Bronchial epithelial cell (primary cell): ENCODE data around the gene FGB. TPM values are rescaled to one million over a fixed set of nuclear protein-coding genes. Genes with fewer than 3 reads are reported as not detected.

ENCODE experiments used
- DNase-seq: peaks from one replicate; pipeline ENCODE4 v3.0.0-alpha.2; 2010; ENCODE audit warnings: low read depth
- FAIRE-seq: peaks from 2 replicates; lab custom pipeline; 2011; peaks lifted over from hg19 to GRCh38; lab: Jason Lieb, UNC
- H3K27me3 ChIP-seq: 2 replicates; pipeline ENCODE4 v1.5.1; 2011; ENCODE audit warnings: low read length; ENCODE audit not compliant: control insufficient read depth, insufficient read depth
- H3K36me3 ChIP-seq: 2 replicates; pipeline ENCODE4 v1.5.1; 2011; ENCODE audit warnings: low read length; ENCODE audit not compliant: control insufficient read depth, insufficient read depth
- H3K4me3 ChIP-seq: 2 replicates; pipeline ENCODE4 v1.5.1; 2011; ENCODE audit warnings: mild to moderate bottlenecking, low read depth, low read length, control low read depth
- CTCF ChIP-seq: IDR thresholded peaks from 2 replicates; pipeline ENCODE4 v1.5.1; 2011; ENCODE audit warnings: mild to moderate bottlenecking, moderate library complexity, low read length, control low read depth, inconsistent platforms; ENCODE audit not compliant: insufficient read depth, severe bottlenecking
- total RNA-seq: library from RNA; depleted of rRNA; stranded (reverse); fragments of >200 nt; gene quantifications from 2 replicates; pipeline ENCODE4 v1.2.1, GENCODE V29; 2014

FGB gene
- total RNA-seq, 1 donor from 2014 or later: not detected

DNA sequence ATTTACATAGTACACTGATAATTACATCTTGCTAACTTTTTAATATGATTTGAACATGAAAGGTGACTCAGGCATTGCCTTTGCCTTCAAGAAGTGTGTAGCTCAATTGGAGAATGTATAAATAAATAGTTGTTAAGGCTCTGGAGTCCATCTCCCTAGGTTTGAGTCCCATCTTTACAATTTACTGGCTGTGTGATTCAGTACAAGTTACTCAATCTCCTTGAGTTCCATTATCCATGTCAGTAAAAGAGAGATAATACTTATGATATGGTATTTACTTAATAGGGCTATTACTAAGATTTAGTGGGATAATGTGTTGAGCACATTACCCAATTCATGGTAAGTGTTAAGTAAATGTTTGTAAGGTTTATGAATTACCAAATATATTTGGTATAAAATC lies 51.5 kb downstream of the FGB start:
- no peak for TF ChIP-seq CTCF
- FAIRE-seq (no peak), DNase-seq (no peak)
- H3K4me3 ChIP-seq: no peak overlapping the region
- H3K27me3 ChIP-seq: no peaks in the 10 kb centered on the region
- H3K36me3 ChIP-seq: no peaks in the 10 kb centered on the region

DNA sequence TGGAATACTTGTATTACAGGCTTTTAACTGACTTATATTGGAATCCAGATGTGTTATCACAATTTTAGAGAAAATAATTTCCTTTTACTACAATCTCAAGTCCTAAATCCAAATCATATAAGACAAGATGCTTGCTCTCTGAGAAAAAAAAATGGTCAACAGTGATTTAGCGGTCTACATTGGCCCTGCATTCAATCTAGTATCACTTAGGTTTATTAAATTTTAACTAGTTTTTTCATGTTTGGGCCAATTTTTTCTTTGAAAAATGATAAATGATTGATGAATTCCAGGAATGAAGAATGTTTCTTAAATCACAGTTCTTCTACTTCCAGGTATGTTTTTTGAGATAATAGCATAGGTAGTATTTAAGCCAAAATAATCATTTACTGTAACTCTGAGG lies 52.4 kb downstream of the FGB start:
- no peak for FAIRE-seq
- TF ChIP-seq CTCF: no peak
- Histone ChIP-seq H3K4me3 (no peak overlapping the region), H3K27me3 (no peaks in the 10 kb centered on the region), H3K36me3 (no peaks in the 10 kb centered on the region)
- DNase-seq: no peak

DNA sequence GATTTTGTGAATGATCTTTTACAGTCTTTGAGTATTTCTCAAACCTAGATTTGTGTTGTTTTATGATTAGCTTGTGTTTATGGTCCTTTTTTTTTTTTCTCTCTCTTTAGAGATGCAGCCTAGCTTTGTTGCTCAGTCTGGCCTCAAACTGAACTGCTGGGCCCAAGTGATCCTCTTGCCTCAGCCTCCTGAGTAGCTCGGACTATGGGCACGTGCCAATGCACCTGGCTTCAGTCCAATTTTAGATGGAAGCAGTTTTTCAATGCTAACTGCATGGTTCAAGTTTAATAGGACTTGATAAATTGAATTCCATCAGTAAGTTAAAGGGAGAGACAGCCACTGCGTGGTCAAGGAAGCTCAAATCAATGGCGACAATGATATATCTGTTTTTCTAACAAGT lies 53.5 kb downstream of the FGB start:
- DNase-seq (no peak), FAIRE-seq (no peak)
- Histone ChIP-seq H3K27me3 (no peaks in the 10 kb centered on the region), H3K36me3 (no peaks in the 10 kb centered on the region), H3K4me3 (no peak overlapping the region)
- TF ChIP-seq CTCF: no peak

DNA sequence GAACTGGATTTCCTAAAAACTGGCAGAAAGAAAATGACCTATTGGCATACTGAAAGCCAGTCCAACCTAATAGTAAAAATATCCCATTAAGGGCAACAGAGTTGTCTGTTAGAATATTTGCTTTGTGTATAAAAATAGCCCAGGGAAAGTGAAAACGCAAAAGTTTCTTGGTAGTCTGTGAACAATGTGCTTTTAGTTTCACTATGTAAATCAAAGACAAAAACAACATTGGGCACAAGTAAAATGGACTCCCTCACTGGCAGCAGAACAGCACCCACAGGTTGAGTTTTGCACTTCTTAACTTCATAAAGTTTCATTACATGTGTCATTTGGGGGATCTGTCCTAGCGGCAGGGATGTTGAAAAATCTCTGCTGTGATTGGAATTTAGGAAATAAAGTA lies 53.9 kb downstream of the FGB start:
- DNase-seq: no peak
- Histone ChIP-seq H3K27me3 (no peaks in the 10 kb centered on the region), H3K36me3 (no peaks in the 10 kb centered on the region), H3K4me3 (no peak overlapping the region)
- FAIRE-seq: peak; percentile 36
- TF ChIP-seq CTCF: no peak

DNA sequence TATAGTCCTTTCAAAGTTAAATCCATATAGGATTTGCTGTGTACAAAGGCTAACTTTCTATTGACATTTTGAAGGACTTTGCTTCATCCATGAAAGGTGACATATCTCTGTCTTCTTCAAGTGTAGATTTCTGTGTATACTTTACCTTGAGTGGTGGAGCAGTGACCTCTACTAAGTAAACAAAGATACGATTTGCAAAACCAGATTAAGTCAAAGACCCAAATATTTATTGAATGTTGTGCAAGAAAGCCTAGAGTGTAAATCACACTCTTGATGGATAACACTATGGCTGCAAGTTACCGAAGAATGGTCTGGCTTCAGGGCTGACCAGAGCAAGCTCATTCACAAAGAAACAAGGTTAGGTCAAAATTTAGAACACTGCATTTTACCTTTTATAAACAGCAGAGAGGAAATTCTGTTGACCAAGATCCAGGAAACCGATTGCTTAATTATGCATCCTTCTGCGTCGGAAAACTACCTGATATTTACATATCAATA lies 55.1 kb downstream of the FGB start:
- DNase-seq (no peak), FAIRE-seq (no peak)
- no peak overlapping the region for H3K4me3 ChIP-seq
- TF ChIP-seq CTCF: no peak
- no peaks in the 10 kb centered on the region for H3K27me3 ChIP-seq
- H3K36me3 ChIP-seq: no peaks in the 10 kb centered on the region

- no peaks in the 10 kb centered on the region for H3K27me3 ChIP-seq
- no peak overlapping the region for H3K4me3 ChIP-seq
- no peak for FAIRE-seq
- peak; percentile 73 for TF ChIP-seq CTCF
- peak; percentile 58 for DNase-seq
- no peaks in the 10 kb centered on the region for H3K36me3 ChIP-seq
Observed at GRCh38 chr4:154618708-154619315, 56.0 kb downstream of the FGB start.
